ENCODE results near the gene HAND2.

GRCh38 chr4:173575482-173576152, 45.6 kb upstream of the HAND2 start:
- TF ChIP-seq CTCF (IDR thresholded peaks at IDR 0.05; ENCODE audit: low read depth, low read length) (no peak), MYC (IDR thresholded peaks at IDR 0.05; ENCODE audit: low read depth, low read length) (no peak), MAX (IDR thresholded peaks at IDR 0.05; ENCODE audit: low read depth, low read length) (no peak), POLR2A (IDR thresholded peaks at IDR 0.05; ENCODE audit: extremely low read depth, insufficient read length) (no peak)

All from NB4 (cell line).